GM21367 (cell line): ENCODE data around the gene DNAH7.
"Not testable (repeated sequence)": the region's sequence is repeated elsewhere in the genome, so short reads cannot be mapped to it uniquely, and the experiment has no call there.

Experiments
- ATAC-seq: cut with Tn5 transposase; IDR thresholded peaks from one replicate; pipeline ENCODE4 v1.9.1; 2021; ENCODE audit not compliant: unreplicated experiment

Gene DNAH7

DNA sequence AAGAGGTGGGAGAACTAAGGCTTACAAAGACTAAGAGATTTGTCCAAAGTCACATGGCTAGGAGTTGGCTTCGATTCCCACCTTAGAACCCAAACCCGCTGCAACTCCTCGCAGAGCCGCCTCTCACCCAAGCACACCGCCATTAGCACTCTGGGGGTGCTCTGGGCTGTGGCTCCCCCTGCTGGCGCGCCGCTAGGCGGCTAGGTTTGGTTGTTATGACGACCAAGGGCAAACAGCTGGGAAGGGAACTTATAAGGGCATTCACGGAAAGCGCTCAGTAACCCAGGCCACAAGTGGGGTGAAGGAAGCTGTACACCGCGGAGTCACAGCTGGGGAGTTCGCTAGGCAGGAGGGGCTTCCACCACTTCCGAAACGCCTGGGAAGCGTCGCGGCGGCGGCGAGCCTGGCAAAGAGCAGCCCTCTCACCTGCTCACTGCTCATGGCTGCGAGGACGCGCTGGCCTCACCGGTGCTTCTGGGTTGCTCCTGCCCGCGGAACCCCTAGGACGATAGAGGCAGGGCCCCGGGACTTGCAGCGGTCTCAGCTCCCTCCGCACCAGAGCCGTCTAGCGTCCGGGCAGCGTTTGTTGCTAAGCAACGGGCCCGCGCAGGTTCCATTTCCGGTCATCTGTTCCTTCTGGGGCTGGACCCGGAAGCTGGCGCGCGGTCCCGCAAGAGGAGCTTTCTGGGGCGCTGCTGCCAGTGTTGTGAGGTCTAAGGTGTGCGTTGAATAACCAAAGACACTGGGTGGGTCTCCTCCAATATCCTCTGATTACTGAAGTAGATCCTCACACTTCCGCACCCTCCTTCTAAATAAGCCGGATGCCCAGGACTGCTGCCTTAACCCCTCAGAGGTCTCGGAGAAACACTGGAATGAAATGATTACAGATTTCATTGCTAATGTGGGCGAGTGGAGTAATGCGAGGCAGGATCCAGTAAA, at the start of gene DNAH7:
Gene DNAH7, minus strand, starts transcription at position 567 of the 939 bp plus-strand sequence. Its CDS starts 126 bp downstream, at position 441.
- ATAC-seq = peak; percentile 99

- ATAC-seq = no peak
Measured at GRCh38 chr2:196117214-196117705, 48.6 kb upstream of the DNAH7 start.

DNA sequence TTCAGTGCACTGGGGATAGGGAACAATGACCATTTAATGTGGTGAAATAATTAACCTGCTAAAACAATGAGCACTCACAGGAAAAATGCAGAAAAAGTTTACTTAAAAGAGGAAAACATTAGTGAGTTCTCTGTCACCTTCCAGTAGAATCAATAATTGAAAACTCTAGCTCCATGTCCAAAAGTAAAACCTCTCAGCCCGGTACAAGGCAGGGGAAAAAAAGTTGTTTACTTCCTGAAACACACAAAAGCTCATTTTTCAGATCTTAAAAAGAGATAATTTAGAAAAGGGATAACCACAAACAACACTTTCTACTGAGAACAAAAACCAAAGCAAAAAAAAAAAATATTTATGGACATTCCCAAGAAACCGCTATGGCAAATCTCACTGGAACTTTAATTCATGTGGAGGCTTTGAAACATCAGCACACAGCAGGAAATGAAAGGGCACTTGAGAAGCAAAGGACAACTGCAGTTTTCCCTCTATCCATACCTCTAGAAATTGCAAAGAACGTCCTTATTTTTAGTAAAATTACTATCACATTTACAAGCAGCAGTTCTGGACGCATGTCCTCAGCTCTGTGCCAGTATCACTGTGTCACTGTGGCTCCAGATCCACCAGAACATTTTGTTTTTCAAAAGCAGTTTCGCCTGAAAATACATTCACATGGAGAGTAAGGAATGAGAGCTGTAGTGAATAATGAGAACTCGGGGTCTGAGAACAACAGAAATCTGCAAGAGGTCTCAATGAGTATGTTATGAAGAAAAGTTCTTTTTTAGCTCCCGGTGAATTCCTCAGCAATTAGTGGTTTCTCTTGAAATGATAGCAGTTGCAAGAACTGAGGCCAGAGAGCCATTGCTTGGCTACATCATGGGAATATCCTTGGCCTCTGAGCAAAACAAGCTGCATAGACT, 44.7 kb upstream of the DNAH7 start:
- no peak for ATAC-seq

DNA sequence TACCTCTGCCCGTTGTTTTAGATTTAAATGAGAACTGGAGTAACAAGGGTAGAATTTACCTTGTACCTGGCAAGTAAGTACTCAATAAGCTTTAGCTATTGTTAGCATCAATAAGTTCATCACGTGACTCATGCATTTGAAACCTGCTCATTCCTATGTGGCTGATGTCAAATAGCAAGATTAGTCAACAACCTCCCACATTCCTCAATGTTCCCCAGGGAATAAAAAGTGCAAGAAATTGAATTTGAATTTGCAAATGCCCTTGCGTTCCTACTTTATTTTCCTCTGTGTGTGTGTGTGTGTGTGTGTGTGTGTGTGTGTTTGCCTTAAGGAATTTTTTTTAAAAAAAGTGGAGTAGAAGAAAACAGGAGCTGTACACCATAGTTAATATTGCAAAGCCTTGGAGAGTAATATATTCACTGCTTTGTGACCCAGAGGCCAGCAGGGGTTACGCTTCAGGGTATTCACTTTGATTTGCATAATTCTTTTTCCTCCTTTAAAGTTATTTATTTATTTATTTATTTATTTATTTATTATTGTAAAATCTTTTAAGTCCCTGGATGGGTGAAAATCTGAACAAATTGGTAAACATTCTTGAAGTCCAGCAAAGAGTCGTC, 43.9 kb upstream of the DNAH7 start:
- ATAC-seq = no peak

DNA sequence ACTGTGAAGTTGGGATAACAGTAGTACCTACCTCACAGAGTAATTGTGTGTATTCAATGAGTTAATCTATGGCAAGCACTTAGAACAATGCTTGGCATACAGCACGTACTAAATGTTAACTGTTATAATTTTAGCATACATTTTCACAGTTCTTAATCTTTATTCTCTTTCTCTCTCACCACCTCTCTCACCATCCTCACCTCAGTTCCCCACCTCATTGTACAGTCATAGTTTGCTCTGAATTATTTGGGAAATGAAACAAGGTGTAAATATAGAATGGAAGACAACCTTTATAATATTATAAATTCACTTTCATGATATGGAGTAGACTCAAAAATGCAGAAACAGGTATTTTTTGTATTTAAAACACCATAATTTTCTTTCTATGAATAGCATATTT, 40.0 kb upstream of the DNAH7 start:
- ATAC-seq = no peak

GRCh38 chr2:196105951-196106350, 37.3 kb upstream of the DNAH7 start:
- no peak for ATAC-seq

GRCh38 chr2:196104066-196104465, 35.4 kb upstream of the DNAH7 start:
- no peak for ATAC-seq

DNA sequence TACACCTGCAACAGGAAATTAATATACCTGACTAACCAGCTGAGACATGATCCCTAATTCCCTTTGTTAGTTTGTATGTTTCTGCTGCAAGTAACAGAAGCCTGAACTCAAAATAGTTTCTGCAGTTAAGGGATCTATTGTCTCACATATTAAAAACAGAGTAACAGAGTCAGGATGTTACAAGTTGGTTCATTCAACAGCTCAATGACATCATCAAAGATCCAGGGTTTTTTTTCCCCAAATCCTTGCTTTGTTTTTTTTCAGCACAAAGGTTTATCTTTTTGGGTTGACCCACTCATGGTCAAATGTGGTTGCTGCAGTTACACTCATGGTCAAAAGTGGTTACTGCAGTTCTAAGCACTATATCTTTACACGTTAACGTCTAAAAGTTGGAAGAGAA, 35.0 kb upstream of the DNAH7 start:
- no peak for ATAC-seq

DNA sequence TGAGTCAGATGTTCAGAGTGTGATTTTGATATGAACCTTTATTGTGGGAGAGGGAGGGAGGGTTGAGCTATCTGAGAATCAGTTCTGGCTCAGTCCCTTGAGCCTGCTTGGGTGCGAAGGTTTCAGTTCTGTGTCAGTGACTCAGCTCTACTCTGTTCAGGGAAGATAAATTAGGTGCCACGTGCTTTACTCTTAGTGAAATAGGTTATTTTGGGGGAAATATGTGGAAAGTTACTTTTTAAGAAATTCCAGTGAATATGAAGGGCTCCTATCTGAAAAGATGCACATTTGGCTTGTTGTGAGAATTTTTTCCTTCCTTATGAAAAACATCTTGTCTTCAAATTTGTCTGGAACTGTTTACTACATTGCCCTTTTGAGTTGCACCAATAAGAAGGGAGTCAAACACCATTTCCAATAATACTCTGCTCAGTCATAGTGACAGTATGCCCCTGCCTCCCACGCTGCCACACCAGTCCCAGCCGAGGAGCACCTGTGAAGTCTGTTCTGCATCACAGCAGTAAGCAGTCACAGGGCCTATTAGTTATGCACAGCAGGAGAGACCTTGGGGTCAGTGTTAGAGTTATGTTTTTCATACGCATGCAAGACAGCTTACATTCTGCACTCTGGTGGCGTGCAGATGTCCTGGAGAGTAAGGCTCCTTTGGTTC, 32.8 kb upstream of the DNAH7 start:
- ATAC-seq = peak; percentile 94

- ATAC-seq = no peak
Measured at GRCh38 chr2:196099916-196100315, 31.3 kb upstream of the DNAH7 start.

DNA sequence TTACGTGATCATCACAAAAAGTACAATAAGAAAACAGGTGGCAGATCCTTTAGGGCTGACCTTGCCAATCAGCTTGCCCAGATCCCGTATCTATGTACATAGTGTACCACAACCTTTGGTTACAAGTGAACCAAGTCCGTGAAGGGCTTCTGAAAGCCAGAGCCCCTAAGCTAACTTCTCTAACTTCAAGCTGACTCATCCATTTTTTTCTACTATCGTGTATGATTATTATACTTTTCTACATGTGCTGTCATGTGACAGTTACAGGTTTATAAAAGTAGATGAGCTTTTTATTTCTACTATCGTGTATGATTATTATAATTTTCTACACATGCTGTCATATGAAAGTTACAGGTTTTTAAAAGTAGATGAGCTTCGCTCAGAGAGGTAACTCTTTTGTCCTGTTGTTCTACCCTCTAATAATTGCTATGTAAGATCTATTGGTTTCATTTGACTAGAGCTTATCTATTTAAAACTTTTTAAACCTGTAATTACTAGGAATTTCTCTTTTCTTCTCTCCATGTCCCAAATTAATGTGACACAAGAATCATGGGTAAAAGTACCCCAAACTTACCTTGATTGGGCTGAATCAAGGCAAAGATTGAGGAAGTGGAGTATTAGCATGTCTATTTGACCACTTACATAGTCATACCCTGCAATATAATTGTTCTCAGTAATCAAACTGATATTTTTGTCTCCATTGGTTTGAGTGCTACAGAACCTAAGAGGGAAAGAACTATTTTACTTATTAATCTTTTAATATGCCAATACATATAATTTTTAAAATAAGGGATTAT, 29.4 kb upstream of the DNAH7 start:
- ATAC-seq = no peak

DNA sequence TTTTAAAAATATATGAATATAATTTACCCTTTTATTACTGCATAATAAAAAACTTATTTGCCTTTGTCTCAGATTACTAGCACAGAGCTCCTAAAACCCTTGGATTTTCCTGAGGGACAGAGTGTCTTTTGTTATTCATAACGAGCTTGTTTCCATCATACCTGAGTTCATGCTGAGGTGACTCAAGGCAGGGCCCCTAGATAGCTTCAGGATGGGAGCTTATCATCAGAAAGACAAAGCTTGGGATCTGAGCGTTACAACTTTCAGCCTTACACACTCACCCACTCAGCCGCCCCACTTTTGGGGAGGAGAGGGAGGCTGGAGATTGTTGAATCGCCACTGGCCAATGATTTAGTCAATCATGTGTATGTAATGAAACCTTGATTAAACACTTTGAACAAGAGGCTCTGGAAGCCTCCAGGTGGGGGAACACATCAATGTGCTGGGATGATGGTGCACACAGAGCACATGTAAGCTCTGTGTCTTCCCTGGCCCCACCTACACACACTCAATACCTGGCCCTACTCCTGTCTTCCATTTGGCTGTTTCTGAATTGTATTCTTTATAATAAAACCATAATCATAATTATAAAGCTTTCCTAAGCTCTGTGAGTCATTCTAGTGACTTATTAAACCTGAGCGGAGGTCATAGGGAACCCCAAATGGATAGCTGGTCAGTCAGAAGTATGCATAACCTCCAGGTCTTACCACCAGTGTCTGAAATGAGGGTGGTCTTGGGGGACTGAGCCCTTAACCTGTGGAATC, 28.5 kb upstream of the DNAH7 start:
- ATAC-seq = no peak

- ATAC-seq = no peak
Measured at GRCh38 chr2:196096264-196096663, 27.6 kb upstream of the DNAH7 start.

DNA sequence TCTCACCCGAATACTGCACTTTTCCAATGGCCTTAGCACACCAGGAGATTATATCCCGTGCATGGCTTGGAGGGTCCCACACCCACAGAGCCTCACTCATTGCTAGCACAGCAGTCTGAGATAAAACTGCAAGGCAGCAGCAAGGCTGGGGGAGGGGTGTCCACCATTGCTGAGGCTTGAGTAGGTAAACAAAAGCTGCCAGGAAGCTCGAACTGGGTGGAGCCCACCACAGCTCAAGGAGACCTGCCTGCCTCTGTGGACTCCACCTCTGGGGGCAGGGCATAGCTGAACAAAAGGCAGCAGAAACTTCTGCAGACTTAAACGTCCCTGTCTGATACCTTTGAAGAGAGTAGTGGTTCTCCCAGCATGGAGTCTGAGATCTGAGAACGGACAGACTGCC, 20.8 kb upstream of the DNAH7 start:
- not testable (repeated sequence) for ATAC-seq

GRCh38 chr2:196088203-196088602, 19.6 kb upstream of the DNAH7 start:
- no peak for ATAC-seq

DNA sequence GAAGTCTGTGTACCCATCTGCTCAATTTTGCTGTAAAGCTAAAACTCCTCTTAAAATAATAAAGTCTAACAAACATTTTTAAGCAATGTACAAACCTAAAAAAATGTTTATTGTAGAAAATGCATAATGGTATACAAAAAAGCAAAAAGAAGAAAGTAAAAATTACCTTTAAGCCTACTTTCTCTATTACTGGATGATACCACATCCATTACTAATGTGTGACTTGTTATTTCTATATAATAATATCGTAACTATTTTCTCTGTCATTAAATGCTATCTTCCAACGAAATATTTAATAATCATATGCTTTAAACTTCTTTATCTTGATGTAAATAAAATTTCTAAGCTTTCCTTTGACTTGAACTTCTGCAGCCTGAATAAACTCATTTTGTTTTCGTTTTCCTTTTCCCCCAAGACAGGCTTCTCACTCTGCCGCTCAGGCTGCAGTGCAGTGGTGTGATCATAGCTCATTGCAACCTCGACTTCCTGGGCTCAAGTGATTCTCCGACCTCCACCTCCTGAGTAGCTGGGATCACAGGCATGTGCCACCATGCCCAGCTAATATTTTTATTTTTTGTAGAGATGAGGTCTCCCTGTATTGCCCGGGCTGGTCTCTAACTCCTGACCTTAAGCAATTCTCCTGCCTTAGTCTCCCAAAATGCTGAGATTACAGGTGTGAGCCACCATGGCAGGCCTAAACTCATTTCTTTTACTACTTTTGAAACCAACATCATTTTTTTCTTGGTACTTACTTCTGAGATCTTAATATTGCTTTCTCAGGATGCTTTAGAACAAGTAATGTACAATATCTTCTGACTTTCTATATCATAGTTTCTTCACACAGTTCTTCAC, 18.1 kb upstream of the DNAH7 start:
- no peak for ATAC-seq

GRCh38 chr2:196083601-196084000, 15.0 kb upstream of the DNAH7 start:
- ATAC-seq = no peak

DNA sequence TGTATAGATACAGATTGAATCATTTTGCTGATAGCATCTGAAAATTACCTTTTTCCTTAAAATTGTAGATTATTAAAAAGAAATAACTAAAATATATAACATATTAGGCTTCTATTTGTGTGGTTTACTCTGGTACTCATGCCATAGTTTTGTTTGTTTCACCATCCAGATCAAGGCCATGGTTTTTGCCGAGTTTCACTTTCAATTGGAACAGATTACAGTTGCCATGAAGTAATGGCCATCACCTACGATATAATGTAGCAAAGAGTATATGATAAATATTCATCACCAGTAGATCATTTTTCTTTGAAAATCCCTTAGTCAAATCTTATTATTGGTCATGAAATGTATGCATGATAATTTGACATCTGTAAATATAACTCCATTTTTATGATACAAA, 11.9 kb upstream of the DNAH7 start:
- ATAC-seq = no peak
